ENCODE data around the gene XXYLT1.
A peak's percentile ranks its signal among the peaks of the same experiment; 100 is the strongest.

DNA sequence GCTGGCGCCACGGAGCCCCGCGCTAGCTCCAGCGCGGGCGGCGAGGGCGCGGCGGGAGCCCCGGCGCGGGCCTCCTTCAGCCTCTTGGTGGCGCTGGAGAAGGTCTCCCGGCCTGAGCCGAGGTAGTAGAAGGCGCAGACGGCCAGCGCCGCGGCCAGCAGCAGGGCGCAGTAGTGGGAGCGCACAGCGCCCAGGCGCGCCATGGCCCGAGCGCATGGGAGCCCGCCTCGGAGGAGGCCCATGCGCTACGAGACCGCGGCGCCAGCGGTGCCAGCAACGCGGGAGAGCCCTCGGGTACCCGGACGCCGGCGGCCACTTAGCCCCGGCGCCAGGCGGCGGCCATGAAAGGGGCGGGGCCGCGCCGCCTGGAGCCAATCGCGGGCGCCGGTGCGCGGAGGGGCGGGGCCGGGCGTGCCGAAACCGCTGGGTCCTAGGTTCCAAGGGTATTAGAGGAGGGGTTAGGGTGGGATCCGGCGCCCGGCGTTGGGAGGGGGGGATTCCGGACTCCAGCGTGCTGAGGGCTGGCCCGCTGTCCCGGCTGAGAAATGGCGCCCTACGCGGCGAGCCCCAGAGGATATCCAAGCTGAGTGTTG is at the start of gene XXYLT1:
- TF ChIP-seq CTCF (conservative IDR thresholded peaks at IDR 0.05; ENCODE audit: low read depth, low read length) (peak; percentile 54), EZH2 (IDR thresholded peaks at IDR 0.05; ENCODE audit: low read length, unreplicated experiment) (no peak)
